HUES64 (cell line): ENCODE data around the gene SCYGR3.

Experiments used
- H3K27ac ChIP-seq: 2 replicates; pipeline ENCODE4 v1.7.0; 2013; ENCODE audit warnings: low read depth, low read length, inconsistent platforms
- H3K27me3 ChIP-seq: 2 replicates; pipeline ENCODE4 v1.6.1; 2013; ENCODE audit warnings: mild to moderate bottlenecking, low read length; ENCODE audit not compliant: insufficient read depth
- H3K36me3 ChIP-seq: 2 replicates; pipeline ENCODE4 v1.6.1; 2013; ENCODE audit warnings: mild to moderate bottlenecking, low read length; ENCODE audit not compliant: insufficient read depth
- H3K4me1 ChIP-seq: 2 replicates; pipeline ENCODE4 v1.6.1; 2013; ENCODE audit warnings: mild to moderate bottlenecking, low read length, moderate library complexity; ENCODE audit not compliant: insufficient read depth
- H3K4me3 ChIP-seq: 2 replicates; pipeline ENCODE4 v1.5.1; 2013; ENCODE audit warnings: mild to moderate bottlenecking, low read length, moderate library complexity
- H3K9ac ChIP-seq: 2 replicates; pipeline ENCODE4 v1.6.1; 2013; ENCODE audit warnings: mild to moderate bottlenecking, low read depth, low read length
- H3K9me3 ChIP-seq: 2 replicates; pipeline ENCODE4 v1.6.1; 2013; ENCODE audit warnings: low read depth, low read length; ENCODE audit not compliant: insufficient read depth
- WGBS: fragments of 150-250, 120-280 bp; methylation state at CpG from one replicate; pipeline ENCODE4 v1.1.7; 2013; ENCODE audit warnings: missing lambda C conversion rate; 5-methylcytosine and 5-hydroxymethylcytosine counted together

SCYGR3 gene

GRCh38 chr2:227630322-227630721 lies 15.7 kb upstream of the SCYGR3 start:
- H3K4me3 ChIP-seq: no peak overlapping the region
- no peak overlapping the region for H3K27ac ChIP-seq
- WGBS: 97% methylated on average over 3 of the region's 3 CpGs
- H3K9me3 ChIP-seq: no peaks in the 10 kb centered on the region
- no peak overlapping the region for H3K9ac ChIP-seq
- H3K27me3 ChIP-seq: no peaks in the 10 kb centered on the region
- no peaks in the 10 kb centered on the region for H3K36me3 ChIP-seq
- H3K4me1 ChIP-seq: no peaks in the 10 kb centered on the region

GRCh38 chr2:227629435-227629834 lies 14.8 kb upstream of the SCYGR3 start:
- no peaks in the 10 kb centered on the region for H3K36me3 ChIP-seq
- H3K4me3 ChIP-seq: no peak overlapping the region
- WGBS: 86% methylated on average over 7 of the region's 7 CpGs
- H3K27me3 ChIP-seq: no peaks in the 10 kb centered on the region
- H3K9ac ChIP-seq: no peak overlapping the region
- no peaks in the 10 kb centered on the region for H3K4me1 ChIP-seq
- no peaks in the 10 kb centered on the region for H3K9me3 ChIP-seq
- no peak overlapping the region for H3K27ac ChIP-seq

- Histone ChIP-seq H3K27me3 (no peaks in the 10 kb centered on the region), H3K4me3 (no peak overlapping the region), H3K9me3 (0 out of 2 replicates have a peak, but pooled peaks cover under 1% of the 10 kb centered on the region), H3K36me3 (no peaks in the 10 kb centered on the region), H3K27ac (no peak overlapping the region), H3K9ac (no peak overlapping the region), H3K4me1 (no peaks in the 10 kb centered on the region)
- WGBS: 70% methylated on average over 3 of the region's 3 CpGs
Measured at GRCh38 chr2:227627769-227628168, 13.1 kb upstream of the SCYGR3 start.

GRCh38 chr2:227626580-227627151 lies 12.0 kb upstream of the SCYGR3 start:
- Histone ChIP-seq H3K27ac (no peak overlapping the region), H3K36me3 (no peaks in the 10 kb centered on the region), H3K9me3 (0 out of 2 replicates have a peak, but pooled peaks cover 4% of the 10 kb centered on the region), H3K27me3 (no peaks in the 10 kb centered on the region), H3K9ac (no peak overlapping the region), H3K4me1 (no peaks in the 10 kb centered on the region), H3K4me3 (no peak overlapping the region)
- 91% methylated on average over 10 of the region's 10 CpGs for WGBS

GRCh38 chr2:227625420-227625819 lies 10.8 kb upstream of the SCYGR3 start:
- no CpG with 5 or more reads among the region's 2 CpGs for WGBS

GRCh38 chr2:227623226-227623625 lies 8.6 kb upstream of the SCYGR3 start:
- no peaks in the 10 kb centered on the region for H3K36me3 ChIP-seq
- no peaks in the 10 kb centered on the region for H3K4me1 ChIP-seq
- 0 out of 2 replicates have a peak, but pooled peaks cover 4% of the 10 kb centered on the region for H3K9me3 ChIP-seq
- no peak overlapping the region for H3K9ac ChIP-seq
- no peaks in the 10 kb centered on the region for H3K27me3 ChIP-seq
- no peak overlapping the region for H3K27ac ChIP-seq
- no peak overlapping the region for H3K4me3 ChIP-seq

More at GRCh38 chr2:227625420-227625819, 10.8 kb upstream of the SCYGR3 start:
- Histone ChIP-seq H3K27me3 (no peaks in the 10 kb centered on the region), H3K36me3 (no peaks in the 10 kb centered on the region), H3K9me3 (0 out of 2 replicates have a peak, but pooled peaks cover 4% of the 10 kb centered on the region), H3K4me1 (no peaks in the 10 kb centered on the region), H3K4me3 (no peak overlapping the region), H3K9ac (no peak overlapping the region), H3K27ac (no peak overlapping the region)

- 0 out of 2 replicates have a peak, but pooled peaks cover 1% of the 10 kb centered on the region for H3K9me3 ChIP-seq
- no peak within 1 kb of the TSS for H3K9ac ChIP-seq
- peaks cover 10% of the 10 kb centered on the region; the same call in 1 of the 2 replicates for H3K4me1 ChIP-seq
- no peaks in the 10 kb centered on the region for H3K27me3 ChIP-seq
- no peak within 1 kb of the TSS for H3K27ac ChIP-seq
- WGBS: 92% methylated on average over 17 of the region's 20 CpGs
- no peak within 1 kb of the TSS for H3K4me3 ChIP-seq
- H3K36me3 ChIP-seq: no peaks in the 10 kb centered on the region
Measured at GRCh38 chr2:227617316-227618230, 2.9 kb upstream of the SCYGR3 start, which contains the start of gene SCYGR4. Gene SCYGR4, plus strand, starts transcription at chr2:227617498. Its CDS starts 0 bp downstream, at chr2:227617498.

- H3K27ac ChIP-seq: no peak overlapping the region
- no peak overlapping the region for H3K9ac ChIP-seq
- 7% methylated on average over 3 of the region's 4 CpGs for WGBS
- H3K9me3 ChIP-seq: no peaks in the 10 kb centered on the region
- no peak overlapping the region for H3K4me3 ChIP-seq
- H3K4me1 ChIP-seq: peaks cover 10% of the 10 kb centered on the region; the same call in 1 of the 2 replicates
- no peaks in the 10 kb centered on the region for H3K27me3 ChIP-seq
- H3K36me3 ChIP-seq: no peaks in the 10 kb centered on the region
Measured at GRCh38 chr2:227616631-227617030, 2.0 kb upstream of the SCYGR3 start.

GRCh38 chr2:227615906-227616305 lies 1.3 kb upstream of the SCYGR3 start:
- Histone ChIP-seq H3K36me3 (no peaks in the 10 kb centered on the region), H3K27ac (no peak overlapping the region), H3K4me1 (peaks cover 10% of the 10 kb centered on the region; the same call in 1 of the 2 replicates), H3K4me3 (no peak overlapping the region), H3K9me3 (no peaks in the 10 kb centered on the region), H3K9ac (no peak overlapping the region), H3K27me3 (no peaks in the 10 kb centered on the region)
- WGBS: 83% methylated on average over 5 of the region's 5 CpGs

GRCh38 chr2:227615181-227615580 lies 541 bp upstream of the SCYGR3 start:
- Histone ChIP-seq H3K9me3 (no peaks in the 10 kb centered on the region), H3K36me3 (no peaks in the 10 kb centered on the region), H3K9ac (no peak overlapping the region), H3K27ac (no peak overlapping the region), H3K4me1 (peaks cover 10% of the 10 kb centered on the region; the same call in 1 of the 2 replicates), H3K4me3 (no peak overlapping the region), H3K27me3 (no peaks in the 10 kb centered on the region)
- WGBS: 93% methylated on average over 4 of the region's 4 CpGs

- Histone ChIP-seq H3K4me1 (peaks cover 10% of the 10 kb centered on the region; the same call in 1 of the 2 replicates), H3K27ac (no peak overlapping the region), H3K9ac (no peak overlapping the region), H3K9me3 (no peaks in the 10 kb centered on the region), H3K4me3 (no peak overlapping the region), H3K36me3 (no peaks in the 10 kb centered on the region), H3K27me3 (no peaks in the 10 kb centered on the region)
- 92% methylated on average over 3 of the region's 4 CpGs for WGBS
Measured at GRCh38 chr2:227614246-227614645, 394 bp downstream of the SCYGR3 start.
